HFF-Myc (cell line): ENCODE measurements around the gene TXNDC9.
"Not testable (repeated sequence)": the region's sequence is repeated elsewhere in the genome, so short reads cannot be mapped to it uniquely, and the experiment has no call there.

Experiments used
- DNase-seq: peaks from one replicate; pipeline ENCODE4 v3.0.0-alpha.2; 2011; ENCODE audit warnings: low read depth; ENCODE audit errors: extremely low read depth
- H3K4me3 ChIP-seq: replicated peaks from 2 replicates; pipeline ENCODE4 v1.5.1; 2011; ENCODE audit warnings: low read depth, mild to moderate bottlenecking, control low read depth, low read length
- TF ChIP-seq, protein P1 (sequence below): IDR thresholded peaks from 2 replicates; pipeline ENCODE4 v1.5.1; 2012; ENCODE audit warnings: mild to moderate bottlenecking, low read depth, low read length, control low read depth; ENCODE audit errors: missing control alignments

The TXNDC9 gene

DNA sequence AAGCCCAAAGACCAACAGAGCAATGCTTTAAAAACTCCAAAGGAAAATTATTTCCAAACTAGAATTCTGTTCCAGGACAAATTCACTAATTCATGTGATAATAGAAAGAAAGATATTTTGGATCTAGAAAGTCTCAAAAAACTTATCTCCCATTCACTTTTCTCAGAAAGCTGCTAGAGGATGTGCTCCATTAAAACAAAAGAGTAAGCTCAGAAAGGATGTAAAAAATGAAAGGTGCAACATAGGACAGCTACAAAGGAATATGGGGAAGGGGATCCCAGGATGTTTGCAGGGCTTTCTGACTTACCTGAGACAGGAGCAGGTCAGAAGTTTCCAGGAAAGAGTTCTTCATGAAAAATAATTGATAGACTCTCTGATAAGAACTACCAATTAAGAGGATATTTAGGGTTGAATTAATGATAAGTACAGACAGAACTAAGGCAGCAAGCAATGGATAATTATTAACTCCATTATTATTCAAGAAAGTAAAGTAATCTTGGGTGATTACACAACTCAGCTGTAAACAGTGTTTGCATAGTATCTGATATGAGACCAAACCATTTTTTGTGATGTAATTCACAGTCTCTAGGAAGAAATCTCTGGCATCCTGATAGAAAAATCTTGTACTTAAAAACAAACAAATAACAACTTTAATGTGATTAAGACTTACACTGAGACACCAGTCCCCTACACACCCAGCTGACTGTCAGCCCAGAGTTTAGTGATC, 56.0 kb downstream of the TXNDC9 start:
- no peak for DNase-seq
- no peak overlapping the region for H3K4me3 ChIP-seq
- TF ChIP-seq, protein P1, sequence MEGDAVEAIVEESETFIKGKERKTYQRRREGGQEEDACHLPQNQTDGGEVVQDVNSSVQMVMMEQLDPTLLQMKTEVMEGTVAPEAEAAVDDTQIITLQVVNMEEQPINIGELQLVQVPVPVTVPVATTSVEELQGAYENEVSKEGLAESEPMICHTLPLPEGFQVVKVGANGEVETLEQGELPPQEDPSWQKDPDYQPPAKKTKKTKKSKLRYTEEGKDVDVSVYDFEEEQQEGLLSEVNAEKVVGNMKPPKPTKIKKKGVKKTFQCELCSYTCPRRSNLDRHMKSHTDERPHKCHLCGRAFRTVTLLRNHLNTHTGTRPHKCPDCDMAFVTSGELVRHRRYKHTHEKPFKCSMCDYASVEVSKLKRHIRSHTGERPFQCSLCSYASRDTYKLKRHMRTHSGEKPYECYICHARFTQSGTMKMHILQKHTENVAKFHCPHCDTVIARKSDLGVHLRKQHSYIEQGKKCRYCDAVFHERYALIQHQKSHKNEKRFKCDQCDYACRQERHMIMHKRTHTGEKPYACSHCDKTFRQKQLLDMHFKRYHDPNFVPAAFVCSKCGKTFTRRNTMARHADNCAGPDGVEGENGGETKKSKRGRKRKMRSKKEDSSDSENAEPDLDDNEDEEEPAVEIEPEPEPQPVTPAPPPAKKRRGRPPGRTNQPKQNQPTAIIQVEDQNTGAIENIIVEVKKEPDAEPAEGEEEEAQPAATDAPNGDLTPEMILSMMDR: no peak

DNA sequence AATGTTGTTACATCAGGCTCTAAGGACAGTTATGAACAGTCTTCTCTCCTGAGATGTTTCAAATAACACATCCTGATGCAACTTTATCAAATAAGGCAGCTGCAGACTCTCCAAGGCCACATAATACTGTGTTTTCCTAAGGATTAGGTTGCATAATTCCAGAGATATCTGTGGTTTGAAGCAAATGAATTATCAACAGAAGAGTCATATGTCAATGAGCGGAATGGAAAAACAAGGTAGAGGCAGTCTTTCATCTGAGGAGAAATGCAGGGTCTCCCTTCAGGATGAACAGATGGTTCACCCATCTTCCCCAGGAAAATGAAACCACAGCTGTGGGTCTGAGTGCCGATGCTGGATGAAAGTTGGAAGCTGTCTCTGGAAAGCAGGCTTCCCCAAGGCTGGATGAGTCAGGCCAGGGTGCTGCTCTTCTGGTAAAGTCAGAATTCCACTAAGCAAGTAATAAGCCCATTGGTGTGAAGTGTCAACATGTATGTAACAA, 57.3 kb downstream of the TXNDC9 start:
- H3K4me3 ChIP-seq: no peak overlapping the region
- peak; percentile 49 for DNase-seq
- TF ChIP-seq, protein P1: no peak

DNA sequence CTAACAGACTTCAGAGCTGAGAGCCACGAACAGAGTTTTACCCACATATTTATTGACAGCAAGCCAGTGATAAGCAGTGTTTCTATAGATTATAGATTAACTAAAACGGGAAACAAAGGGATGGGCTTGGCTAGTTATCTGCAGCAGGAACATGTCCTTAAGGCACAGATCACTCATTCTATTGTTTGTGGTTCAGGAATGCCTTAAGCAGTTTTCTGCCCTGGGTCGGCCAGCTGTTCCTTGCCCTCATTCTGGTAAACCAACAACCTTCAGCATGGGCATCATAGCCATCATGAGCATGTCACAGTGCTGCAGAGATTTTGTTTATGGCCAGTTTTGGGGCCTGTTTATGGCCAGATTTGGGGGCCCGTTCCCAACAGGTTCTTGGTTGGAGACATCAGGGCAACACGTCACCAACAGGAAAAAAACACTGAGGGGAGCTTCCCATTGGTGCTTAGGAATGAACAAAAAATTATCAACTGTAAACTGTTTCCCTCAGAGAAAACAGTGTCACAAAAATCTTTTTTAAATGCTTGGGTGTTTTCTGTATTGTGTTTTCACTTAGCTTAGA, 57.9 kb downstream of the TXNDC9 start:
- not testable (repeated sequence) for H3K4me3 ChIP-seq, DNase-seq

DNA sequence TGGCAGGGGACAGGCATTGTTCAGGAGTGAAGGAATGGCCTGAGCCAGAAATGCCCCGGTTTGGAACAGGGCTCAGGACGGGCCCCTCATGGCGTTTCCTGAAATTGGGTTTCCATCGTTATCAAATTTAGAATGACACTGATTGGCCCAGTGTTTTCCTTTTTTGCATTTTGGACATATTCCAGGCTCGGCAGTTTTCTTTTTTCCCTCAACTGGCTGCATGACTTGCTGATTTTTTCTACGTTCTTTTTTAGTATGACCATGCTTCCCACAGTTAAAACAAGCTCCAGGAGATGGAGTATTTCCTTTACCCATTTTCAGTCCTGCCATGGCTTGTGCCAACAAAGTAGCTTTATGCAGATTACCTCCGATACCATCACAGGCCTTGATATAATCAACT, 60.3 kb downstream of the TXNDC9 start:
- TF ChIP-seq, protein P1: no peak
- DNase-seq: no peak

More for the DNA sequence above, 60.3 kb downstream of the TXNDC9 start:
- H3K4me3 ChIP-seq: no peak overlapping the region
